ENCODE measurements around the gene HOXA3. TPM values are rescaled to one million over a fixed set of nuclear protein-coding genes. Genes with fewer than 3 reads are reported as not detected.

The HOXA3 gene
- polyA plus RNA-seq, 1 donor: 19.1 TPM

DNA sequence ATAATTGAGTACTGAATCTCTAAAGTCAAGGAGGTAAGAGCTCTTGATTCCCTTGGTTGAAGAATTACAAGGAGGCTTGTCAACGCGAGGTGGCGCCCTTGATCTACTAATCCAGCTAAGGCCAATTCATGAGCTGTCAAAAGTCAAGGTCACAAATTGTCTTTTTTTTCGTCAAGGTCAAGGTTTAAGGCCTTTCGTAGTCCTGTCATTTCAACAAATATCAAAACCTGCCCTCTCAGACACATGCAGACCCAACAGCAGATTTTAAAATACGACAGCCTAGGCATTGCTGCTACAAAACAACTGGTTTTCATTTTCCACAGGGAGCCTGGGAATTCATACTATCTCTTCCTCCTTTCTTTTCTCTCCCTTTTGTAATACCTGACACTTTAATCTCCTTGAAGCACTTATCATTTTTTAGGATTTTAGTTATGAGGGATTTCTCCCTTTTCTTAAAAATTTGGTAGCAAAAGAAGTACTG is 43.9 kb upstream of the HOXA3 start:
- H3K9me3 ChIP-seq (ENCODE audit: control insufficient read depth, low read depth, low read length): peaks cover 16% of the 10 kb centered on the region
- H3K27me3 ChIP-seq (ENCODE audit: control insufficient read depth, insufficient read depth, low read length): peaks cover 88% of the 10 kb centered on the region
- peak; percentile 60 to 66 for DNase-seq
- peaks cover 12% of the 10 kb centered on the region for H3K4me1 ChIP-seq (ENCODE audit: control insufficient read depth, insufficient read depth, low read length)
- H3K36me3 ChIP-seq (ENCODE audit: control insufficient read depth, insufficient read depth, low read length): no peaks in the 10 kb centered on the region
- no peak overlapping the region for H3K27ac ChIP-seq (ENCODE audit: low read length)
- 0% methylated on average over 2 of the region's 6 CpGs for WGBS (ENCODE audit: insufficient coverage, low lambda C conversion rate)
- no peak overlapping the region for H3K4me3 ChIP-seq (ENCODE audit: low read length)

GRCh38 chr7:27194686-27195379 is 42.5 kb upstream of the HOXA3 start:
- Histone ChIP-seq H3K36me3 (ENCODE audit: control insufficient read depth, insufficient read depth, low read length) (no peaks in the 10 kb centered on the region), H3K9me3 (ENCODE audit: control insufficient read depth, low read depth, low read length) (peaks cover 16% of the 10 kb centered on the region), H3K4me3 (ENCODE audit: low read length) (no peak overlapping the region), H3K27me3 (ENCODE audit: control insufficient read depth, insufficient read depth, low read length) (peaks cover 89% of the 10 kb centered on the region), H3K27ac (ENCODE audit: low read length) (no peak overlapping the region), H3K4me1 (ENCODE audit: control insufficient read depth, insufficient read depth, low read length) (peaks cover 2% of the 10 kb centered on the region)
- 57% methylated on average over 4 of the region's 9 CpGs for WGBS (ENCODE audit: insufficient coverage, low lambda C conversion rate)
- DNase-seq: no peak

DNA sequence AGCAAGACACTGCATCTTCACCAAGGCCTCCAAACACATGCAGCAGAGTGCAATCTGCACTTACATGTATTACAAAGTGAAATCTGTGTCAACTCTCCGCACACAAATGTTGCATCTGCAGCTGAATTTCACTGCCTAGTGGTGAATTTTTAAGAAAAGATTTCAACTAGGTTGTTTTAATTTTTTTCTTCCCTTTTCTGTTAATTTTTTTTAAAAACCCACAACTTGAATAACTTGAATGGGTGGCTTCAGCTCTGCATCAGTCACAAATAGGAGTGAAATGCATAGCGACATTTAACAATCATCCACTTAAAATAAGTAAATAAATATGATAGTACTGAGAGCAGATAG is 41.6 kb upstream of the HOXA3 start:
- peaks cover 2% of the 10 kb centered on the region for H3K4me1 ChIP-seq (ENCODE audit: control insufficient read depth, insufficient read depth, low read length)
- no peak for DNase-seq
- H3K27ac ChIP-seq (ENCODE audit: low read length): no peak overlapping the region
- peaks cover 17% of the 10 kb centered on the region for H3K9me3 ChIP-seq (ENCODE audit: control insufficient read depth, low read depth, low read length)
- no CpG with 5 or more reads among the region's 2 CpGs for WGBS (ENCODE audit: insufficient coverage, low lambda C conversion rate)
- H3K27me3 ChIP-seq (ENCODE audit: control insufficient read depth, insufficient read depth, low read length): peaks cover 93% of the 10 kb centered on the region
- H3K36me3 ChIP-seq (ENCODE audit: control insufficient read depth, insufficient read depth, low read length): no peaks in the 10 kb centered on the region
- H3K4me3 ChIP-seq (ENCODE audit: low read length): no peak overlapping the region

DNA sequence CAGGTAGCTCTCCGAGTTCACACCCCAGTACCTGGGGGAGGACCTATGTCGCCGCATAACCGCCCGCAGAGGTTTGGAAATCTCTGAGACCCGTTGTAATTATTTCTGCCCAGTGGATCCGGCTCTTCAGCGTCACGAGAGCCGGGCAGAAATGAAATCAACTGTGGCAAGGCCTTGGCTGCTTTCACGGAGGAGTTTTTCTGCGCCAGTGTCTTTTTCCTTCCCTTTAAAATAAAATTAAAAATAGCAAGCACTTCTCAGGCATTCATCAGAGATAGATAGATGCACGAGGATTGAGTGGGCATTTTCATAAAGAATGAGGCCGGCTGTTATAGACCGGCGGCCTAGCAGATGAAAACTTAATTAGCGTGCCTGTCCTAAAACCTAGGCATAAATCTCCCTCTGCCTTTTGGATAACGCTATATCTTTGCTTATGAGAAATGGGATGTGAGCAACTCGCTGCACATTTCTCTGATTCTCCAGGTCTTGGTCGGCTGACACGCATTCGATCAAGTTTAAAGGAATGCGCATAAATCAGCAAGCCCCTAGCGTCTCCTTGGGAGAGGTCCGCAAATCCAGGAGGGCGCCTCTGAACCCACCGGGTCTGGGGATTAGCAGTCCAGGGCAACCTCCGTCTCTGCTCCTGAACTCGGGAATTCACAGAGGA is 41.1 kb upstream of the HOXA3 start:
- WGBS (ENCODE audit: insufficient coverage, low lambda C conversion rate): no CpG with 5 or more reads among the region's 29 CpGs
- no peak overlapping the region for H3K4me3 ChIP-seq (ENCODE audit: low read length)
- no peaks in the 10 kb centered on the region for H3K36me3 ChIP-seq (ENCODE audit: control insufficient read depth, insufficient read depth, low read length)
- H3K27ac ChIP-seq (ENCODE audit: low read length): no peak overlapping the region
- peaks cover 4% of the 10 kb centered on the region for H3K4me1 ChIP-seq (ENCODE audit: control insufficient read depth, insufficient read depth, low read length)
- peaks cover 18% of the 10 kb centered on the region for H3K9me3 ChIP-seq (ENCODE audit: control insufficient read depth, low read depth, low read length)
- no peak for DNase-seq
- H3K27me3 ChIP-seq (ENCODE audit: control insufficient read depth, insufficient read depth, low read length): peaks cover 93% of the 10 kb centered on the region

DNA sequence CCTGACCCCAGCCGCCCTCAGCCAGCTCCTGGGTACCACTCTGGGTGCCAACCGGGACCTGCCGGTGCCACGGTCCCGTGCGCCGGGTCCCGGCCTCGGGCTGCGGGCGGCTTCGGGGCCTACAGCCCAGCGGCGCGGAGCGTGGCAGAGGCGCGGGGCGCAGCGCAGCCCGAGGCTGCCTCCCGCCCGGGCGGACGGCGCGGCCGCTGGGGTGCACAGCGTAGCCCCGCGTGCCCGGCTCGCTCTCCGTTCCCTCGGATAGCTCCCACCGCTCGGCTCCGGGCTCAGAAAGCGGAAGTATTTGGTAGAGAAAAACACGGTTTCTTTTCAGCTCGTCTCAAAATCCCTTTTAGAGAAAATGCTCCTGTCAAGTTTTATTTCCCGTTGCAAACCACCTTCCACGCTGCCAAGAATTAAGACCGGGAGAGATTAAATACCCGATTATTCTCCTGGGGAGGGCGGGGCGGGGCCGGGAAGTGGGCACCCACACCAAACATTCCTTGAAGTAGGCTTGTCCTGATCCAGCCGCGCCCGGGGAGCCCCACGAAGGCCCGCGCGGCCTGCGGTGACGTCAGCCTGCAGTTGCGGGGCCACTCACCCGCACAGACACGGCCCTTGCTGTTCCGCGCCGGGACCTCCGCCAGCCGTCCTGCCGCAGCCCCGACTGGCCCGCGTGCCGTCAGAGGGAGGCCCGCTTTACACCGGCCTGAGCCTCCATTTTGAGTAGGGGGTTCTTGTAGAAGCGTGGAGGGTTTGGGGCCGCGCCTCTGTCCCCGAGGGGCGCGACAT is 40.4 kb upstream of the HOXA3 start:
- no CpG with 5 or more reads among the region's 78 CpGs for WGBS (ENCODE audit: insufficient coverage, low lambda C conversion rate)
- Histone ChIP-seq H3K27me3 (ENCODE audit: control insufficient read depth, insufficient read depth, low read length) (peaks cover 93% of the 10 kb centered on the region), H3K27ac (ENCODE audit: low read length) (no peak overlapping the region), H3K36me3 (ENCODE audit: control insufficient read depth, insufficient read depth, low read length) (no peaks in the 10 kb centered on the region), H3K9me3 (ENCODE audit: control insufficient read depth, low read depth, low read length) (peaks cover 26% of the 10 kb centered on the region), H3K4me1 (ENCODE audit: control insufficient read depth, insufficient read depth, low read length) (peaks cover 6% of the 10 kb centered on the region), H3K4me3 (ENCODE audit: low read length) (no peak overlapping the region)
- DNase-seq: no peak

DNA sequence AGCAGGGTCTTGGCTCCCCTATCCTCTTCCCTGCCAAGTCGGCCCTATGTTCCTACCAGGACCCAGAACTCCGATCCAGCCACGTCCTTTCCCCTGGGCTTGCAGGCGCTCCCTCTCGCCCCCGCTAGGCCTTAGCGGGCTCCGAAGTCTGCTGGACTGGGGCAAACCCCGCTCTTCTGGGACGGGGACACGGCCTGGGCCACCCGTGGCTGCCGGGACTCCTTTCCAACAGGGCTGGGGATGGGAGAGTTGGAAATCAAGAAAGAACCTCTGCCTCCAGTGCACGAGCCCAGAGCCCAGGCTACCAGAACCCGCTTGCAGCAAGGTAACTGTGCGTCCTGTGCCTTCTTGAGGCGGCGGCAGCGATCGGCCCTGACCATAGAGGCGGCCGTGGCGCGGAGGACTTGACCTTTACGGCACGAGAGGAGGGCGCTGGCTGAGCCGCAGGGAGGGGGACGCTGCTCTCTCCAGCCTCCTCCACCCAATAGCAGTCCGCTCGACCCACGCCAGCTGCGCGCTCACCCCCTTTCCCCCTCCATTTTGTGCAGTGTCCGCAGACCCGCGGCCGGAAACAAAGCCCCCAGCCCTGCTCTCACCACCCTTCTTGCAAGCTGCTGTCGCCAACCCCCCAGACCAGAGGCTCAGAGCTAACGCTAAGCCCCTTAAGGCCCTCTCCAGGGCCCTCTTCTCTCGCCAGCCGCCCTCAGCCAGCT is 39.6 kb upstream of the HOXA3 start:
- Histone ChIP-seq H3K27me3 (ENCODE audit: control insufficient read depth, insufficient read depth, low read length) (peaks cover 93% of the 10 kb centered on the region), H3K4me3 (ENCODE audit: low read length) (no peak overlapping the region), H3K36me3 (ENCODE audit: control insufficient read depth, insufficient read depth, low read length) (no peaks in the 10 kb centered on the region), H3K27ac (ENCODE audit: low read length) (no peak overlapping the region), H3K4me1 (ENCODE audit: control insufficient read depth, insufficient read depth, low read length) (peaks cover 6% of the 10 kb centered on the region), H3K9me3 (ENCODE audit: control insufficient read depth, low read depth, low read length) (peaks cover 28% of the 10 kb centered on the region)
- no CpG with 5 or more reads among the region's 42 CpGs for WGBS (ENCODE audit: insufficient coverage, low lambda C conversion rate)
- DNase-seq: no peak

DNA sequence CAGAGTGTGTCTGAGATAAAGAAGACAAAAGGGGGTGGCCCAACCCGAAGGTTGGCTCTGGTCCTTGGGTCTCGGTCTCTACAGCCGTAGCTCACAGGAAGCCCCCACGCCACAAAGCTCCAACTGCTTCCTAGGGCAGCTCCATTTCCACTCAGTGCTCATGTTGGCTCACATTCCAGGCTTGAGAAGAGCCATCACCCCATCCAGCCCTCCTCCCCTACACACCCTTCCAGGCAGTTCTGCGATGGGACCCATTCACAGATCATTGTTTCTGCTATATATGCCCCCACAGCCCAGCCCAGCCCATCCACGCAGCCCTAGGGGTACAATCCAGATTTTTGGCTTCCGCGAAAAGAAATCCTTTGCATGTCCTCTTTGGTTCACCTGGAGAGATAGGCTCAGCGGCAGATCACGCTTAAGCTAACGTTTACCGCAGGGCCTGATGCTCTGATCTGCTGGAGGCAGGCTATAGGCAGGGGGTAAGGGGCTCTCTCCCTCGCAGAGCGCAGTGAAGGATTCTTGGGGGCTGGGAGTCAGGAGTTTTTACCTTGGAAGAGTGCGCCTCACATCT is 38.9 kb upstream of the HOXA3 start:
- Histone ChIP-seq H3K36me3 (ENCODE audit: control insufficient read depth, insufficient read depth, low read length) (no peaks in the 10 kb centered on the region), H3K9me3 (ENCODE audit: control insufficient read depth, low read depth, low read length) (peaks cover 28% of the 10 kb centered on the region), H3K4me1 (ENCODE audit: control insufficient read depth, insufficient read depth, low read length) (peaks cover 6% of the 10 kb centered on the region), H3K27me3 (ENCODE audit: control insufficient read depth, insufficient read depth, low read length) (peaks cover 99% of the 10 kb centered on the region), H3K27ac (ENCODE audit: low read length) (no peak overlapping the region), H3K4me3 (ENCODE audit: low read length) (no peak overlapping the region)
- no CpG with 5 or more reads among the region's 15 CpGs for WGBS (ENCODE audit: insufficient coverage, low lambda C conversion rate)
- DNase-seq: no peak

DNA sequence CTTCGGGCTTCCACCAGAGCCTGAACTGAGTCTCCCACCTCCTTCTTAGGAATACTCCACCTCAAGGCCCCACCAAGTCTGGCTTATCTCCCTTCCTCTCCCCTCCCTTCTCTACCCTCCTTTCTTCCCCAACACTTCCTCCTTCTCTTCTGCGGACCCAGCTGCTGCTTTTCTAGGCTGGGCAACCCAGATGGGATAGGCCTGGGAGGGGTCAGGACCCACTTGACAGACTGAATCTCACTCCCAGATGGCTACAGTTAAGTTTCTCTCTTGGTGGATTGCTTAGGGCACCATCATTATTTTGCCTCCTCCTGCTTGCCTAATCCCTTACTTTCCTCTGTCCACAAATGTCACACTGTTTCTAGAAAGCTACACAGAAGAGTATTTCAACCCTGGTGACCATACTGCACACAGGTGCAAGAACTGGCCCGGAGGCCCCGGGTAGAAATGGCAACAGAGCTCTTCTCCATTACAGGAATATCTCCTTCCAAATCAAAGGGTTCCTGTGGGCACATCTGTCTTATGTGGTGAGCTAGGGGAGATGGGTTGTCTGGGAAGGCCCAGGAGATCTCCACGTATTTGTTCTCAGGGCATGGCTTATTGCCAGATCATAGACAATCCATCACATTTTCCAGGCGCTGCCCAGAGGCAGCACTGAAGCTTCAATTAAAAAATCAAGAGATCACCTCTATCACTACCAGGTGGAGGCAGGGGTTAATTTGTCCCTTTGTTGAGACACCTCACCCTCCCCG is 37.8 kb upstream of the HOXA3 start:
- H3K4me1 ChIP-seq (ENCODE audit: control insufficient read depth, insufficient read depth, low read length): peaks cover 6% of the 10 kb centered on the region

GRCh38 chr7:27189295-27189996 is 37.1 kb upstream of the HOXA3 start:
- Histone ChIP-seq H3K4me1 (ENCODE audit: control insufficient read depth, insufficient read depth, low read length) (peaks cover 9% of the 10 kb centered on the region), H3K27ac (ENCODE audit: low read length) (no peak overlapping the region), H3K9me3 (ENCODE audit: control insufficient read depth, low read depth, low read length) (peaks cover 39% of the 10 kb centered on the region), H3K36me3 (ENCODE audit: control insufficient read depth, insufficient read depth, low read length) (no peaks in the 10 kb centered on the region), H3K4me3 (ENCODE audit: low read length) (no peak overlapping the region), H3K27me3 (ENCODE audit: control insufficient read depth, insufficient read depth, low read length) (peaks cover 100% of the 10 kb centered on the region)
- WGBS (ENCODE audit: insufficient coverage, low lambda C conversion rate): no CpG with 5 or more reads among the region's 22 CpGs
- DNase-seq: no peak

More for the DNA sequence above, 37.8 kb upstream of the HOXA3 start:
- peaks cover 33% of the 10 kb centered on the region for H3K9me3 ChIP-seq (ENCODE audit: control insufficient read depth, low read depth, low read length)
- no CpG with 5 or more reads among the region's 7 CpGs for WGBS (ENCODE audit: insufficient coverage, low lambda C conversion rate)
- peaks cover 100% of the 10 kb centered on the region for H3K27me3 ChIP-seq (ENCODE audit: control insufficient read depth, insufficient read depth, low read length)
- no peaks in the 10 kb centered on the region for H3K36me3 ChIP-seq (ENCODE audit: control insufficient read depth, insufficient read depth, low read length)
- H3K4me3 ChIP-seq (ENCODE audit: low read length): no peak overlapping the region
- no peak for DNase-seq
- no peak overlapping the region for H3K27ac ChIP-seq (ENCODE audit: low read length)
